Colon (tissue), 2 donors: Measurements from ENCODE around the gene AMN.

Experiments
- FAIRE-seq: peaks from 2 replicates; lab custom pipeline; 2012; peaks lifted over from hg19 to GRCh38; lab: Jason Lieb, UNC
- donor health status: control.
- donor health status: control.

The AMN gene

GRCh38 chr14:102899516-102899900 lies 23.0 kb upstream of the AMN start:
- no peak for FAIRE-seq

- no peak for FAIRE-seq
Observed at GRCh38 chr14:102900631-102901571, 21.6 kb upstream of the AMN start.

GRCh38 chr14:102901633-102902032 lies 20.8 kb upstream of the AMN start:
- no peak for FAIRE-seq

GRCh38 chr14:102902086-102902485 lies 20.4 kb upstream of the AMN start:
- no peak for FAIRE-seq

- no peak for FAIRE-seq
Observed at GRCh38 chr14:102902523-102903247, 19.8 kb upstream of the AMN start.

- no peak for FAIRE-seq
Observed at GRCh38 chr14:102903248-102903888, 19.1 kb upstream of the AMN start.

- FAIRE-seq = no peak
Observed at GRCh38 chr14:102903889-102904512, 18.5 kb upstream of the AMN start.

- FAIRE-seq = no peak
Observed at GRCh38 chr14:102905116-102906108, 17.1 kb upstream of the AMN start.

- FAIRE-seq = no peak
Observed at GRCh38 chr14:102906616-102907302, 15.7 kb upstream of the AMN start.

GRCh38 chr14:102907303-102907844 lies 15.1 kb upstream of the AMN start:
- FAIRE-seq = no peak

GRCh38 chr14:102907980-102908730 lies 14.3 kb upstream of the AMN start:
- FAIRE-seq = no peak

GRCh38 chr14:102908766-102909455 lies 13.6 kb upstream of the AMN start:
- FAIRE-seq = no peak

- FAIRE-seq = no peak
Observed at GRCh38 chr14:102909462-102909861, 13.0 kb upstream of the AMN start.

- FAIRE-seq = no peak
Observed at GRCh38 chr14:102909911-102910310, 12.6 kb upstream of the AMN start.

- no peak for FAIRE-seq
Observed at GRCh38 chr14:102910442-102910841, 12.0 kb upstream of the AMN start.

- no peak for FAIRE-seq
Observed at GRCh38 chr14:102911541-102911951, 10.9 kb upstream of the AMN start.

GRCh38 chr14:102911991-102912761 lies 10.3 kb upstream of the AMN start:
- no peak for FAIRE-seq
